ENCODE data around the gene ZNHIT3.
"Not testable (repeated sequence)": the region's sequence is repeated elsewhere in the genome, so short reads cannot be mapped to it uniquely, and the experiment has no call there.

Gene ZNHIT3

GRCh38 chr17:36486204-36487194 is at the start of gene ZNHIT3:
ZNHIT3 (plus strand) TSS chr17:36486681; CDS start chr17:36486700, 19 bp downstream.
- H3K36me3 ChIP-seq (ENCODE audit: control insufficient read depth, insufficient read depth, low read length, severe bottlenecking) = no peaks in the 10 kb centered on the region
- H3K9me3 ChIP-seq (ENCODE audit: control insufficient read depth, low read length) = no peaks in the 10 kb centered on the region
- DNase-seq (ENCODE audit: low read depth) = peak; percentile 98
- H3K4me3 ChIP-seq (ENCODE audit: low read length) = peak within 1 kb of the TSS; percentile 97
- H3K4me1 ChIP-seq (ENCODE audit: control insufficient read depth, insufficient read depth, low read length) = peaks cover 16% of the 10 kb centered on the region
- peaks cover 10% of the 10 kb centered on the region for H3K27me3 ChIP-seq (replicated peaks; ENCODE audit: control insufficient read depth, insufficient read depth, low read length)
- peak within 1 kb of the TSS; percentile 93 for H3K9ac ChIP-seq (ENCODE audit: low read length)

DNA sequence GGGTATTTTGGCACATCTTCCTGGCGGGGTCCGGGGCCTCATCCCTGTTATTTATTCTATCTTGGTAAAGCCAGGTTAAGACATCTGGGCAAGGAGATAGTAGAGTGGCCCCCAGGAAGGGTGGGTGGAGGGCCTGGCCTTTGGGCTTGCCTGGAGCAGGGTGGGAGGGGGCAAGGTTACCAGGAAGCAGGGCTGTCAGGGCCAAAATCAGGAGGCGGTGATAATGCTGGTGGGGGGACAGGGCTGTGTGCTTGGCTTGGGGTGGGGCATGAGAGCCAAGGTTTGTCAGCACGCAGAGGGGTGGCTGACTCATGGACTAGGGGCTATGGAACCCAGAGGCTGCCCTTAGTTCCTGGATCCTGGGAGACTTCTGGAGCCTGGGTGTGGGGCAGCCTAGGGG is 44.7 kb upstream of the ZNHIT3 start:
- DNase-seq (ENCODE audit: low read depth); H3K4me3 ChIP-seq (ENCODE audit: low read length); H3K4me1 ChIP-seq (ENCODE audit: control insufficient read depth, insufficient read depth, low read length); H3K9ac ChIP-seq (ENCODE audit: low read length); H3K9me3 ChIP-seq (ENCODE audit: control insufficient read depth, low read length); H3K27me3 ChIP-seq (replicated peaks; ENCODE audit: control insufficient read depth, insufficient read depth, low read length); H3K36me3 ChIP-seq (ENCODE audit: control insufficient read depth, insufficient read depth, low read length, severe bottlenecking): not testable (repeated sequence)

DNA sequence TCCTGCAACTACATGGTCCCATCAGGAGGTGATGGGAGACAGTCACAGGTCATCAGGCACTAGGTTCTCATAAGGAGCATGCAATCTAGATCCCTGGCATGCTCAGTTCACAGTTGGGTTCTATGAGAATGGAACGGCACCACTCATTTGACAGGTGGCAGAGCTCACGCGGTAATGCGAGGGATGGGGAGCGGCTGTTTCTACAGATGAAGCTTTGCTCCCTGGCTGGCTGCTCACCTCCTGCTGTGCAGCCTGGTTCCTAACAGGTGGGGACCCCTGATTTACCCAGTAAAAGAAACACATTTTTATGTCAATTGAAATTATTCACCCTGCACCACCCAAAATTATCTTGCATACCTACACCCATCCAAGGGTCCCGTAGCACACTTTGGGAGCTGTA is 42.7 kb upstream of the ZNHIT3 start:
- DNase-seq (ENCODE audit: low read depth) = no peak
- H3K9ac ChIP-seq (ENCODE audit: low read length) = no peak overlapping the region
- no peaks in the 10 kb centered on the region for H3K27me3 ChIP-seq (replicated peaks; ENCODE audit: control insufficient read depth, insufficient read depth, low read length)
- H3K4me1 ChIP-seq (ENCODE audit: control insufficient read depth, insufficient read depth, low read length) = no peaks in the 10 kb centered on the region
- H3K4me3 ChIP-seq (ENCODE audit: low read length) = no peak overlapping the region
- no peaks in the 10 kb centered on the region for H3K36me3 ChIP-seq (ENCODE audit: control insufficient read depth, insufficient read depth, low read length, severe bottlenecking)
- H3K9me3 ChIP-seq (ENCODE audit: control insufficient read depth, low read length) = no peaks in the 10 kb centered on the region

- H3K36me3 ChIP-seq (ENCODE audit: control insufficient read depth, insufficient read depth, low read length, severe bottlenecking); H3K27me3 ChIP-seq (replicated peaks; ENCODE audit: control insufficient read depth, insufficient read depth, low read length); H3K9ac ChIP-seq (ENCODE audit: low read length); H3K9me3 ChIP-seq (ENCODE audit: control insufficient read depth, low read length); DNase-seq (ENCODE audit: low read depth); H3K4me3 ChIP-seq (ENCODE audit: low read length); H3K4me1 ChIP-seq (ENCODE audit: control insufficient read depth, insufficient read depth, low read length): not testable (repeated sequence)
Measured at GRCh38 chr17:36449997-36450396, 36.5 kb upstream of the ZNHIT3 start.

- H3K36me3 ChIP-seq (ENCODE audit: control insufficient read depth, insufficient read depth, low read length, severe bottlenecking); H3K4me1 ChIP-seq (ENCODE audit: control insufficient read depth, insufficient read depth, low read length); DNase-seq (ENCODE audit: low read depth); H3K4me3 ChIP-seq (ENCODE audit: low read length); H3K27me3 ChIP-seq (replicated peaks; ENCODE audit: control insufficient read depth, insufficient read depth, low read length); H3K9me3 ChIP-seq (ENCODE audit: control insufficient read depth, low read length); H3K9ac ChIP-seq (ENCODE audit: low read length): not testable (repeated sequence)
Measured at GRCh38 chr17:36452888-36453287, 33.6 kb upstream of the ZNHIT3 start.

GRCh38 chr17:36457701-36458100 is 28.8 kb upstream of the ZNHIT3 start:
- not testable (repeated sequence) for H3K4me1 ChIP-seq (ENCODE audit: control insufficient read depth, insufficient read depth, low read length); H3K4me3 ChIP-seq (ENCODE audit: low read length); H3K9me3 ChIP-seq (ENCODE audit: control insufficient read depth, low read length); H3K36me3 ChIP-seq (ENCODE audit: control insufficient read depth, insufficient read depth, low read length, severe bottlenecking); DNase-seq (ENCODE audit: low read depth); H3K9ac ChIP-seq (ENCODE audit: low read length)
- peaks cover 23% of the 10 kb centered on the region for H3K27me3 ChIP-seq (replicated peaks; ENCODE audit: control insufficient read depth, insufficient read depth, low read length)

DNA sequence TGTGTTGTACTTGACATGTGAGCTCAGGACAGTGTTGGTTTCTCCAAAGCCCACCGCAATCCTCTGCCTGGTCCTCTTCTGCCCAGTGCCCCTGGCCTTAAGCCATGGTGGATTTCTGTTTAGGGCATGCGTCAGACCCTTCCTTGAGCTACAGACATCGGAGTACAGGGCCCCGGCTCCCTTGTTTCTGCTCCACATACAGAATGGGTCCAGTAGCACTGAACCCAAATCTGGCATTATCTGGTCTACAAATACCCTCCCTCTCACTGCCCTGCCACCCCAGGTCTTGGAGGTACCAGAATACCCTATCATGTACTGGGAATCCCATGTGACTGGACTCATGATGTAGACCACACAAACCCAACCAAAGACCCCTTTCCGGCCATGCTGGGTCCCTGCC is 27.4 kb upstream of the ZNHIT3 start:
- Histone ChIP-seq H3K27me3 (replicated peaks; ENCODE audit: control insufficient read depth, insufficient read depth, low read length) (peaks cover 23% of the 10 kb centered on the region), H3K9me3 (ENCODE audit: control insufficient read depth, low read length) (no peaks in the 10 kb centered on the region), H3K36me3 (ENCODE audit: control insufficient read depth, insufficient read depth, low read length, severe bottlenecking) (no peaks in the 10 kb centered on the region), H3K9ac (ENCODE audit: low read length) (no peak overlapping the region), H3K4me1 (ENCODE audit: control insufficient read depth, insufficient read depth, low read length) (no peaks in the 10 kb centered on the region), H3K4me3 (ENCODE audit: low read length) (no peak overlapping the region)
- no peak for DNase-seq (ENCODE audit: low read depth)

DNA sequence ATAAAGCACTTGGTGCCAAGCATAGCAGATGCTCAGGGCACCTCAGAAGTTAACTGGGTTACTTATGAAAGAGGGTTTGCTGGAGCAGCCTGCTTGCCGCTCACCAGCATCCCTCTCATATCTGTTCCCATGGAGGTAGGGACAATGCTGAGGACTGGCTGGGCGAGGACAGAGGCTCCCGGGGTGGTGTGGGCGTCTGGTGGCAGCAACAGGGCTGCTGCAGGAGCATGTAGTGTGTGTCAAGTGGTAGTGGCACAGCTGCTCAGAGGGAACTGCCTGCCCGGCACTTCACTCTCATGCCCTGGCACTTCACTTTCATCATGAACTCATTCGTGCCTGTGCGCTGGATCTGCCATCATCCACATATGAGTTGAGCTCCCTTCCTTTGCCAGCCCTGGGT is 26.9 kb upstream of the ZNHIT3 start:
- no peaks in the 10 kb centered on the region for H3K36me3 ChIP-seq (ENCODE audit: control insufficient read depth, insufficient read depth, low read length, severe bottlenecking)
- no peak overlapping the region for H3K9ac ChIP-seq (ENCODE audit: low read length)
- H3K4me3 ChIP-seq (ENCODE audit: low read length) = no peak overlapping the region
- H3K9me3 ChIP-seq (ENCODE audit: control insufficient read depth, low read length) = no peaks in the 10 kb centered on the region
- DNase-seq (ENCODE audit: low read depth) = no peak
- peaks cover 26% of the 10 kb centered on the region for H3K27me3 ChIP-seq (replicated peaks; ENCODE audit: control insufficient read depth, insufficient read depth, low read length)
- H3K4me1 ChIP-seq (ENCODE audit: control insufficient read depth, insufficient read depth, low read length) = no peaks in the 10 kb centered on the region

GRCh38 chr17:36460265-36460937 is 26.1 kb upstream of the ZNHIT3 start:
- no peaks in the 10 kb centered on the region for H3K36me3 ChIP-seq (ENCODE audit: control insufficient read depth, insufficient read depth, low read length, severe bottlenecking)
- H3K4me1 ChIP-seq (ENCODE audit: control insufficient read depth, insufficient read depth, low read length) = no peaks in the 10 kb centered on the region
- DNase-seq (ENCODE audit: low read depth) = no peak
- H3K27me3 ChIP-seq (replicated peaks; ENCODE audit: control insufficient read depth, insufficient read depth, low read length) = peaks cover 34% of the 10 kb centered on the region
- H3K9ac ChIP-seq (ENCODE audit: low read length) = no peak overlapping the region
- no peak overlapping the region for H3K4me3 ChIP-seq (ENCODE audit: low read length)
- no peaks in the 10 kb centered on the region for H3K9me3 ChIP-seq (ENCODE audit: control insufficient read depth, low read length)

GRCh38 chr17:36461330-36462110 is 25.0 kb upstream of the ZNHIT3 start:
- peaks cover 41% of the 10 kb centered on the region for H3K27me3 ChIP-seq (replicated peaks; ENCODE audit: control insufficient read depth, insufficient read depth, low read length)

More at GRCh38 chr17:36461330-36462110, 25.0 kb upstream of the ZNHIT3 start:
- no peaks in the 10 kb centered on the region for H3K9me3 ChIP-seq (ENCODE audit: control insufficient read depth, low read length)
- H3K36me3 ChIP-seq (ENCODE audit: control insufficient read depth, insufficient read depth, low read length, severe bottlenecking) = no peaks in the 10 kb centered on the region
- DNase-seq (ENCODE audit: low read depth) = no peak
- no peak overlapping the region for H3K4me3 ChIP-seq (ENCODE audit: low read length)
- H3K9ac ChIP-seq (ENCODE audit: low read length) = no peak overlapping the region
- no peaks in the 10 kb centered on the region for H3K4me1 ChIP-seq (ENCODE audit: control insufficient read depth, insufficient read depth, low read length)
